Uterus (tissue), 2 donors: ENCODE data around the gene SLC2A13.

Experiments
- POLR2A ChIP-seq, 2 donors: fragments of 450-650 bp; IDR thresholded peaks; one replicate each; pipeline ENCODE4 v1.6.1; 2016; ENCODE audit warnings: antibody characterized with exemption in 2 of 2, mild to moderate bottlenecking in 1 of 2, moderate library complexity in 1 of 2
- TF ChIP-seq, protein P1 (sequence below), 4 experiments: fragments of 200-600 bp in 2 of 4; fragments of 450-650 bp in 2 of 4; sonication (generic) in 2 of 4; IDR thresholded peaks; one replicate each; pipeline ENCODE4 v1.5.1; 2016 to 2019; ENCODE audit warnings: antibody characterized with exemption in 4 of 4, mild to moderate bottlenecking in 2 of 4, moderate library complexity in 1 of 4

- TF ChIP-seq POLR2A (IDR thresholded peaks at IDR 0.05) = no peak
- TF ChIP-seq, protein P1, sequence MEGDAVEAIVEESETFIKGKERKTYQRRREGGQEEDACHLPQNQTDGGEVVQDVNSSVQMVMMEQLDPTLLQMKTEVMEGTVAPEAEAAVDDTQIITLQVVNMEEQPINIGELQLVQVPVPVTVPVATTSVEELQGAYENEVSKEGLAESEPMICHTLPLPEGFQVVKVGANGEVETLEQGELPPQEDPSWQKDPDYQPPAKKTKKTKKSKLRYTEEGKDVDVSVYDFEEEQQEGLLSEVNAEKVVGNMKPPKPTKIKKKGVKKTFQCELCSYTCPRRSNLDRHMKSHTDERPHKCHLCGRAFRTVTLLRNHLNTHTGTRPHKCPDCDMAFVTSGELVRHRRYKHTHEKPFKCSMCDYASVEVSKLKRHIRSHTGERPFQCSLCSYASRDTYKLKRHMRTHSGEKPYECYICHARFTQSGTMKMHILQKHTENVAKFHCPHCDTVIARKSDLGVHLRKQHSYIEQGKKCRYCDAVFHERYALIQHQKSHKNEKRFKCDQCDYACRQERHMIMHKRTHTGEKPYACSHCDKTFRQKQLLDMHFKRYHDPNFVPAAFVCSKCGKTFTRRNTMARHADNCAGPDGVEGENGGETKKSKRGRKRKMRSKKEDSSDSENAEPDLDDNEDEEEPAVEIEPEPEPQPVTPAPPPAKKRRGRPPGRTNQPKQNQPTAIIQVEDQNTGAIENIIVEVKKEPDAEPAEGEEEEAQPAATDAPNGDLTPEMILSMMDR (IDR thresholded peaks at IDR 0.05) = no peak
Measured at GRCh38 chr12:39772821-39773259, 333.0 kb downstream of the SLC2A13 start.
